Spinal cord (tissue), 10 donors: ENCODE results near the gene ZNF22. TPM values are rescaled to one million over a fixed set of nuclear protein-coding genes. Genes with fewer than 3 reads are reported as not detected.

Experiments used
- DNase-seq, 6 donors: peaks; one replicate each; pipeline versions ENCODE4 v3.0.0 to v3.0.0-alpha.2; 2013 to 2015; ENCODE audit warnings: low spot score in 6 of 6, low read depth in 4 of 6
- H3K27ac ChIP-seq: one replicate; pipeline ENCODE4 v1.5.1; 2013; ENCODE audit warnings: low read depth, low read length, control low read depth
- H3K27me3 ChIP-seq: one replicate; pipeline ENCODE4 v1.6.1; 2013; ENCODE audit warnings: low read length; ENCODE audit not compliant: control insufficient read depth, insufficient read depth
- H3K36me3 ChIP-seq: one replicate; pipeline ENCODE4 v1.6.1; 2013; ENCODE audit warnings: low read length; ENCODE audit not compliant: control insufficient read depth, insufficient read depth
- H3K4me1 ChIP-seq: one replicate; pipeline ENCODE4 v1.6.1; 2013; ENCODE audit warnings: low read length; ENCODE audit not compliant: control insufficient read depth, insufficient read depth
- H3K4me3 ChIP-seq: one replicate; pipeline ENCODE4 v1.5.1; 2013; ENCODE audit warnings: low read depth, low read length, control low read depth
- H3K9me3 ChIP-seq: one replicate; pipeline ENCODE4 v1.6.1; 2013; ENCODE audit warnings: low read length; ENCODE audit not compliant: control insufficient read depth, insufficient read depth
- WGBS: methylation state at CpG from one replicate; pipeline ENCODE4 v1.1.5; 2013; ENCODE audit warnings: missing lambda C conversion rate; ENCODE audit not compliant: insufficient coverage; 5-methylcytosine and 5-hydroxymethylcytosine counted together
- polyA plus RNA-seq, 2 donors: library from polyadenylated mRNA; unstranded; fragments of 120-200 nt; gene quantifications; one replicate each; pipeline ENCODE4 v1.2.1, GENCODE V29; 2013; ENCODE audit not compliant: insufficient read length in 2 of 2
- total RNA-seq, 2 donors: library from RNA; depleted of rRNA in 1 of 2; stranded (reverse); fragments of 120-200 nt in 1 of 2; fragments of >200 nt in 1 of 2; gene quantifications; one replicate each; pipeline versions ENCODE4 v1.2.3 to v1.2.4, GENCODE V29; 2013 to 2014
- donor health status: healthy.

The ZNF22 gene
- total and polyA plus RNA-seq, 4 donors: 44.5 to 58.6 (median 46.0) TPM

DNA sequence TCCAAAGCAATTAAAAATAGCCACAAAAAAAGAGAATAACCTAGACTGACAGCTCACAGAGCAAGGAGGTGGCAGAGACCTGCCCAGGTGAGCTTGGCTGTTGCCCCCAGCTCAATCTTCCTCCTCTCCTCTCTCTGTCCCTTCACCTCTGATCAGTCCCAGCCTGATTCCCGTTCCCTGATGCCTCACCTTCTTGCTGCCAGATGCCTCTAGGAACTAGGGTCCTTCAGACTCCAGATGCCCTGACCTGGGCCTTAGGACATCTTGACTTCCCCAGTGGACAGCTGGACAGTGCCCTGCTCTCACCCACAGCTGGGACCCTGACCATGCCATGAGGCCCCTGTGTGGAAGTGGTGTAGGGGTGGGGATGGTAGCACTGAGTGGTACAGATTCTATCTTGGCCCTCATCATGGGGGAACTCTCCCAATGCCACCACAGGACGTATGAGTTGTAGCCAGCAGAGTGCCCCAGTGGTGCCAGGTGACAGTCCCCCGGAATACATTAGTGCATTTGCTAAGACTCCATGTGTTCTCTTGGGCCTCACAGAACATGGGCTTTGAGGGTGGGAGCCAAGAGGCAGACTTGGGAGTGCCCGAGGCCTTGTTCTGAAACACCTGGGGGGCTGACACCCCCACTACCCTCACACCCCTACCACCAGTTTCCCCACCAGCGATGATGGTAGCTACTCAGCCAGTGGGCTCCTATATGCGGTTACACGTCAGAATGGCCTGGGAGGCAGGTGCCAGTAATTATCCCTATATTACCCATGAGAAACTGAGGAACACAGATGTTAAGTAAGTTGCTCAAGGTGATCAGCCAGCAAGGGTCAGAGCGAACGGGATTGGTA is 24.1 kb upstream of the ZNF22 start:
- Histone ChIP-seq H3K27ac (no peak overlapping the region), H3K36me3 (peaks cover 60% of the 10 kb centered on the region)
- WGBS: 75% methylated on average over 6 of the region's 9 CpGs

DNA sequence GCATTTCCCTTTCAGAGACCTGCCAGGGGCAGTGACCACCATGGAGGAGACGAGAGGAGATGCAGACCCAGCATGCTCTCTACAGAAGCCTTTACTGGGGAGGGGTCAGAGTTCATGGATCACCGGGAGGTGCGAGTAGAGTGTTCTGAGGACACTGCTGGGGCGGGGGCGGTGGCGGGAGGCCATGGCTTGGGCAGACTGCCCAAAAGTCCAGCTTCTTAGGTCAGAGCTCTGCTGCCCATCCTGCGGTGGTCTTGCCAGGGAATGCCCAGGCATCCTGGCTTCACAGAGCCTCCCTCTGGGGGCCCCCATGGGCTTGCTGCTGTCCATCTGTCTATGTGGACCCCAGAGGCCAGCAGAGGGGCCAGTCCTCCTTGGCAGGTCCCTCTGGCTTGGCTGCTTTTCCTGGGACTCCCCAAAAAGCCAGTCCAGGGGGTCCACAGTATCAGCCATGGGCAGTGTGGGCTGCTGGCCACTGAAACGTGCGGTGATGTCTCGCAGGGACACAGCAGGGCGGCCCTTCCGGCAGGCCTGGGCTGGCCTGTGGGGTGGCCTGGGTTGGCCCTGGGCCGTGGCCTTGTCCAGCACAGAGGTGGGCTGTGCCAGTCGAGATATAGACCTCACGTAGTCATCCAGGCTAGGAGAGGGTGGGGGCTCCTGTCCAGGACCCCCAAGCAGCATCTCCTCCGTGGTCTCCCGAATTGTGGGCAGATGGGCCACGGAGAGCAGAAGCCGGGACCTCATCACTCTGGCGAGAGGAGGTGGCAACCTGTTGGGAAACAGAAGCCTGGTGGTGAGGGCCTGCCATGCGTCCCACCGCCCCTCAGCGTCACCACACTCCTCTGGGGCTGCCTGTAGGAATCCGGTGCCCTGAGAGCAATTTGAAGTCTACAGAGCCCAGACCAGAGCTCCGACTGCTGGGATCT is 23.2 kb upstream of the ZNF22 start:
- 89% methylated on average over 23 of the region's 25 CpGs for WGBS
- Histone ChIP-seq H3K9me3 (no peaks in the 10 kb centered on the region), H3K4me1 (peaks cover 88% of the 10 kb centered on the region), H3K27ac (peak overlapping the region; percentile 25), H3K4me3 (peak overlapping the region; percentile 26), H3K27me3 (no peaks in the 10 kb centered on the region), H3K36me3 (peaks cover 60% of the 10 kb centered on the region)
- no peak for DNase-seq

More for the DNA sequence above, 24.1 kb upstream of the ZNF22 start:
- DNase-seq: no peak
- no peak overlapping the region for H3K4me3 ChIP-seq
- H3K9me3 ChIP-seq: no peaks in the 10 kb centered on the region
- no peaks in the 10 kb centered on the region for H3K27me3 ChIP-seq
- H3K4me1 ChIP-seq: peaks cover 79% of the 10 kb centered on the region

- 67% methylated on average over 1 of the region's 4 CpGs for WGBS
- Histone ChIP-seq H3K27ac (peak overlapping the region; percentile 64), H3K4me3 (peak overlapping the region; percentile 26), H3K27me3 (no peaks in the 10 kb centered on the region), H3K9me3 (no peaks in the 10 kb centered on the region), H3K4me1 (peaks cover 86% of the 10 kb centered on the region), H3K36me3 (peaks cover 57% of the 10 kb centered on the region)
- DNase-seq: no peak
These were observed 22.5 kb upstream of the ZNF22 start for GRCh38 chr10:44978213-44978569.

GRCh38 chr10:44978570-44979280 is 22.0 kb upstream of the ZNF22 start, which contains the start of gene DEPP1:
Gene DEPP1 (minus strand): TSS chr10:44978809. CDS start chr10:44978030, 779 bp downstream.
- no peaks in the 10 kb centered on the region for H3K9me3 ChIP-seq
- peaks cover 57% of the 10 kb centered on the region for H3K36me3 ChIP-seq
- H3K27ac ChIP-seq: peak within 1 kb of the TSS; percentile 64
- H3K4me1 ChIP-seq: peaks cover 83% of the 10 kb centered on the region
- H3K4me3 ChIP-seq: peak within 1 kb of the TSS; percentile 26
- DNase-seq: peak in 3 of 6 donors; percentile 56 to 95 (median 95)
- 30% methylated on average over 9 of the region's 12 CpGs for WGBS
- no peaks in the 10 kb centered on the region for H3K27me3 ChIP-seq

- Histone ChIP-seq H3K27ac (no peak overlapping the region), H3K36me3 (peaks cover 59% of the 10 kb centered on the region), H3K4me3 (no peak overlapping the region), H3K9me3 (no peaks in the 10 kb centered on the region), H3K4me1 (peaks cover 78% of the 10 kb centered on the region), H3K27me3 (no peaks in the 10 kb centered on the region)
- DNase-seq: no peak
- 76% methylated on average over 12 of the region's 13 CpGs for WGBS
These were observed 21.2 kb upstream of the ZNF22 start for GRCh38 chr10:44979281-44980191.

- DNase-seq: no peak
- Histone ChIP-seq H3K27ac (peak overlapping the region; percentile 71), H3K4me3 (no peak overlapping the region), H3K9me3 (no peaks in the 10 kb centered on the region), H3K27me3 (no peaks in the 10 kb centered on the region), H3K4me1 (peaks cover 79% of the 10 kb centered on the region), H3K36me3 (peaks cover 67% of the 10 kb centered on the region)
- WGBS: 78% methylated on average over 14 of the region's 14 CpGs
These were observed 20.2 kb upstream of the ZNF22 start for GRCh38 chr10:44980309-44981171.

DNA sequence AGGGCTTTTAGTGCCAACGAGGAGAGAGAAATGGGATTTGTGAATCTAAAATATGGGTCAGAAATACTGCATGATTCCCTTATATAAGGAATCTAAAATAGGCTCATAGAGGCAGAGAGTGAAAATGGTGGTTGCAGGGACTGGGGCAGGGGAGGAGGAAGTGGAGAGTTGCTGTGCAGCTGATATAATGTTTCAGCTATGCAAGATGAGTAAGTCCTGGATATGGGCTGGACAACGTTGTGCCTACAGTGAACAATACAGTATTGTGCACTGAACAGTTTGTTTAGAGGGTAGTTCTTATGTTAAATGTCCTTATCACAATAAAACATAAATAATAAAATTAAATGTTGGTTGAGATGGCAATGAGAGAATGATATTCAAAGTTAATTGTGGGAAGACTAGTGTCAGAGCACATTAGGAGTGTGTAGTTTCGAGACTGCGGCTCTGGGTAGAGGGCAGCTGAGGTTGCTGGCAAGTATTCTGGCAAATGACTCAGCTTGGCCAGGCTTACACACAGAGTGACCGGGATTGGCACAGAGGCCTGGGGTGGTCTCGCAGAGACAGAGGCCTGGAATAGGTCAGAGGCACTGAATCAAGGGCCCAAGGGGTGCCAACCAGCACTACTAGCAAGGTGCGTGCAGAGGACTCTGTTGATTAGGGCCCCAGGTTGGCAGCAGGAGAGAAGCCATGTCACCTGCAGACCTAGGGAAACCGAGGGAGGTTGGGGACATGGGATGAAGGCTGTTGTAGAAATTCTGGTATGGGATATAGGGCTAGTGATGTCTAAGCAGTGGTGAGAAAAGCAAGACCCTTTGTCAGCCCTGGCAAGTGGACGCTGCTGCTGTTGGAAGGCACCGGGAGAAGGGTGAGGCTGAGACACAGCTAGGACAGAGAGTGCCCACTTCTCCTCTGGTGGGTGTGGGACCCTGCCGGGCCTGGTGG is 19.3 kb upstream of the ZNF22 start:
- WGBS: 62% methylated on average over 10 of the region's 11 CpGs
- Histone ChIP-seq H3K27ac (peak overlapping the region; percentile 71), H3K4me3 (no peak overlapping the region), H3K4me1 (peaks cover 75% of the 10 kb centered on the region), H3K9me3 (no peaks in the 10 kb centered on the region), H3K27me3 (no peaks in the 10 kb centered on the region), H3K36me3 (peaks cover 67% of the 10 kb centered on the region)
- DNase-seq: peak in 2 of 6 donors; percentile 35 to 57
